ENCODE data around the gene SBK1.
"Not testable (repeated sequence)": the region's sequence is repeated elsewhere in the genome, so short reads cannot be mapped to it uniquely, and the experiment has no call there.

- not testable (repeated sequence) for TF ChIP-seq CEBPZ (IDR thresholded peaks at IDR 0.05; ENCODE audit: low read depth, low read length); ZNF687 (IDR thresholded peaks at IDR 0.05); MTA2 (IDR thresholded peaks at IDR 0.05; ENCODE audit: low read depth)
Observed at GRCh38 chr16:28335678-28336077, 43.4 kb downstream of the SBK1 start.

All from GM12878 (cell line).